PC-3 (cell line): ENCODE results near the gene PLA2G4C.
"Not testable (repeated sequence)": the region's sequence is repeated elsewhere in the genome, so short reads cannot be mapped to it uniquely, and the experiment has no call there.

Source experiments
- CTCF ChIP-seq: fragments of 300-600 bp; sonication (generic); conservative IDR thresholded peaks from 2 replicates; pipeline ENCODE4 v1.5.1; 2017; ENCODE audit warnings: antibody characterized with exemption, low read depth, mild to moderate bottlenecking, low read length
- EZH2 ChIP-seq: fragments of 300-600 bp; sonication (generic); IDR thresholded peaks from one replicate; pipeline ENCODE4 v1.6.1; 2017; ENCODE audit warnings: antibody characterized with exemption, mild to moderate bottlenecking, low read length; ENCODE audit not compliant: unreplicated experiment
- EZH2phosphoT487 ChIP-seq: fragments of 300-600 bp; sonication (generic); IDR thresholded peaks from 2 replicates; pipeline ENCODE4 v1.6.1; 2018; ENCODE audit warnings: mild to moderate bottlenecking, antibody characterized with exemption, low read length, borderline replicate concordance

DNA sequence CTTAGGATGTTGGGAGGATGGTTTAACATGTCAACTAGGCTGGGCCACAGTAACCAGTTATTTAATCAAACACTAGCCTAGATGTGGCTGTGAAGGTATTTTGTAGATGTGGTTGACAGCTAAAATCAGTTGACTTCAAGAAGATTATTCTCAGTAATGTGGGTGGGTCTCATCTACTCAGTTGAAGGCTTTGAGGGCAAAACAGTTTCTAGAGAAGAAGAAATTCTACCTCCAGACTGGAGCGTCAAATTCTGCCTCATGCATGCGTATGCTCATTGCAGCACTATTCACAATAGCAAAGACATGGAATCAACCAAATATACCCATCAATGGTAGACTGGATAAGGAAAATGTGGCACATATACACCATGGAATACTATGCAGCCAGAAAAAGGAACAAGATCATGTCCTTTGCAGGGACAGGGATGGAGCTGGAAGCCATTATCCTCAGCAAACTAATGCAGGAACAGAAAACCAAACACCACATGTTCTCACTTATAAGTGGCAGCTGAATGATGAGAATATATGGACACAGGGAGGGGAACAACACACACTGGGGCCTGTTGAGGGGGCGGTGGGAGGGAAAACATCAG is 40.3 kb downstream of the PLA2G4C start:
- not testable (repeated sequence) for TF ChIP-seq CTCF, EZH2, EZH2phosphoT487
